GM12892 (cell line): ENCODE measurements around the gene HSBP1L1.

Experiments
- POLR2A ChIP-seq: IDR thresholded peaks from 2 replicates; pipeline ENCODE4 v1.6.1; 2011; ENCODE audit warnings: low read depth, low read length, control low read depth
- POLR2AphosphoS5 ChIP-seq: IDR thresholded peaks from 2 replicates; pipeline ENCODE4 v1.6.1; 2011; ENCODE audit warnings: low read depth, low read length, control low read depth

GRCh38 chr18:79982736-79983135, 18.3 kb downstream of the HSBP1L1 start:
- TF ChIP-seq POLR2AphosphoS5 (no peak), POLR2A (no peak)
